Right ventricle myocardium inferior (tissue), 1 donor: ENCODE data around the gene SCARF2. TPM values are rescaled to one million over a fixed set of nuclear protein-coding genes. Genes with fewer than 3 reads are reported as not detected.
A peak's percentile ranks its signal among the peaks of the same experiment; 100 is the strongest.
"Not testable (repeated sequence)": the region's sequence is repeated elsewhere in the genome, so short reads cannot be mapped to it uniquely, and the experiment has no call there.

Experiments
- ATAC-seq: fragments of 200-7000 bp; cut with Tn5 transposase; one replicate; pipeline ENCODE4 v1.9.1; 2020; ENCODE audit warnings: mild to moderate bottlenecking, moderate library complexity
- DNase-seq: peaks from one replicate; pipeline ENCODE4 v3.0.0; 2021; ENCODE audit errors: missing footprints
- intact Hi-C: fragments of 100-400 bp; cut with DNase I; formaldehyde crosslinking; loops from one replicate; pipeline ENCODE4 v1.11.0; 2022
- long read RNA-seq: library from polyadenylated mRNA; unstranded; transcript quantifications from one replicate; pipeline ENCODE4 v2.0.0, GENCODE V29; 2021
- total RNA-seq: library from RNA; stranded (reverse); fragmentation: NEBNext Ultra II Directional; extraction: Animal tissue kit (Norgen Biotek cat#: 25700); gene quantifications from one replicate; pipeline ENCODE4 v1.2.1, GENCODE V29; 2021
- donor health status: DM: no; HTN: yes; CAD: no; lungs with severe emphysema.

SCARF2 gene, protein sequence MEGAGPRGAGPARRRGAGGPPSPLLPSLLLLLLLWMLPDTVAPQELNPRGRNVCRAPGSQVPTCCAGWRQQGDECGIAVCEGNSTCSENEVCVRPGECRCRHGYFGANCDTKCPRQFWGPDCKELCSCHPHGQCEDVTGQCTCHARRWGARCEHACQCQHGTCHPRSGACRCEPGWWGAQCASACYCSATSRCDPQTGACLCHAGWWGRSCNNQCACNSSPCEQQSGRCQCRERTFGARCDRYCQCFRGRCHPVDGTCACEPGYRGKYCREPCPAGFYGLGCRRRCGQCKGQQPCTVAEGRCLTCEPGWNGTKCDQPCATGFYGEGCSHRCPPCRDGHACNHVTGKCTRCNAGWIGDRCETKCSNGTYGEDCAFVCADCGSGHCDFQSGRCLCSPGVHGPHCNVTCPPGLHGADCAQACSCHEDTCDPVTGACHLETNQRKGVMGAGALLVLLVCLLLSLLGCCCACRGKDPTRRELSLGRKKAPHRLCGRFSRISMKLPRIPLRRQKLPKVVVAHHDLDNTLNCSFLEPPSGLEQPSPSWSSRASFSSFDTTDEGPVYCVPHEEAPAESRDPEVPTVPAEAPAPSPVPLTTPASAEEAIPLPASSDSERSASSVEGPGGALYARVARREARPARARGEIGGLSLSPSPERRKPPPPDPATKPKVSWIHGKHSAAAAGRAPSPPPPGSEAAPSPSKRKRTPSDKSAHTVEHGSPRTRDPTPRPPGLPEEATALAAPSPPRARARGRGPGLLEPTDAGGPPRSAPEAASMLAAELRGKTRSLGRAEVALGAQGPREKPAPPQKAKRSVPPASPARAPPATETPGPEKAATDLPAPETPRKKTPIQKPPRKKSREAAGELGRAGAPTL
- 3.0 TPM for total RNA-seq
- long read RNA-seq, partial matches to known transcripts, result 0 of 3 reads
- long read RNA-seq, other reads (novel, unspliced or antisense), result 2 of 3 reads

DNA sequence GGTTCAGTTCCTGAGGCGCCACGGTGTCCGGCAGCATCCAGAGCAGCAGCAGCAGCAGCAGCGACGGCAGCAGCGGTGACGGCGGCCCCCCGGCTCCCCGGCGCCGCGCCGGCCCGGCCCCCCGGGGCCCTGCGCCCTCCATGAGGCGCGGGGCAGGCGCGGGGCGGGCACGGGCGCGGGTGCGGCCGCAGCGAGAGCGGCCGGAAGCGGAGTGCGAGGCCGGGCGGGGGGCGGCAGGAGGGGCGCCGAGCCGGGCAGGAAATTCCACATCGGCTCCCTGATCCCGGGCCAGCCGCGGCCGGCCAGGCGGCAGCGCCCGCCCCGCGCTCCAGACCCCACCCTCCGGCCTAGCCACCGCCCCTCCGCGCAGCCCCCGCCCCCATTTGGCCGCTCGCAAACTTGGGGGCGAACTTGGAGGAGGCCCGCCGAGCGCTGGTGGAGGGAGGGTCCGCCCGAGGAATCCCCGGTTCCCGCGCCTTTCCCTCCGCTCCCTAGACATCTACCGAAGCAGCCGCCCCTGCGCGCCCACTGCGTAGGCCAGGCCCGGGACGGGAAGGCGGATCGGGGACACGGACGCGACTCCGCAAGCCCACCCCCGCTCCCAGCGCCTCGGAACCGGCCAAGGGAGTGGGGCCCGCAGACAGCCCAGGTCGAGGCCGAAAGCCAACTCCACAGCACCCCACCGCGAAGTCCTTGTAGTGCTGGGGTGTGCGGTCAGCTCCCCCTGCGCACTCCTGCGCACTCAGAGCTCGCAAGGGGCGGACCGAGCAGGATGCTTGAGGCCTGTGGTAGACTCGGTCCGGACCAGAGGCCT is at the start of gene SCARF2:
Gene SCARF2, minus strand, starts transcription at position 213 of the 814 bp plus-strand sequence. Its CDS starts 71 bp downstream, at position 142.
- intact Hi-C loops, result loop anchor here (2.0 kb wide), 1 partner anchor 19 kb away; no protein-coding TSS in a partner anchor
- peak; percentile 71 for DNase-seq
- ATAC-seq, result peak; percentile 68

DNA sequence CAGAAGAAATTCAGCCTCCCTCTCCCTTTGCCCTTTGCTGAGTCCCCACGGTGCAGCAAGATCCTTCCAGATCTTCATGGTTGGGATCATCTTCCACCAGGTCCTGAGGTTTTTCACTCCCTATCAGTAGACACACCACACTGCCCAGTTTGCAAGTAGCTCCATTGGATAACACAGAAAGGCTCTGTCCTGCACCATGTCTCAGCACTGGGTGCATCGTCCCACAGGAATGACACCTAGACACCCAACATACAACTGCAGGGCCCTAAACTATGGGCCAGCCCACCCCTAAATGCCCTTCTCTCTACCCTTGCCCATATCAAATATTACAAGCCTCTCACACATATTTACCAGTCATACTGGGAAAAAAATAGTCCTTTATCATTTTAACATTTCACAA is 48.6 kb upstream of the SCARF2 start:
- intact Hi-C loops, result no loop called here
- ATAC-seq (no peak), DNase-seq (no peak)

DNA sequence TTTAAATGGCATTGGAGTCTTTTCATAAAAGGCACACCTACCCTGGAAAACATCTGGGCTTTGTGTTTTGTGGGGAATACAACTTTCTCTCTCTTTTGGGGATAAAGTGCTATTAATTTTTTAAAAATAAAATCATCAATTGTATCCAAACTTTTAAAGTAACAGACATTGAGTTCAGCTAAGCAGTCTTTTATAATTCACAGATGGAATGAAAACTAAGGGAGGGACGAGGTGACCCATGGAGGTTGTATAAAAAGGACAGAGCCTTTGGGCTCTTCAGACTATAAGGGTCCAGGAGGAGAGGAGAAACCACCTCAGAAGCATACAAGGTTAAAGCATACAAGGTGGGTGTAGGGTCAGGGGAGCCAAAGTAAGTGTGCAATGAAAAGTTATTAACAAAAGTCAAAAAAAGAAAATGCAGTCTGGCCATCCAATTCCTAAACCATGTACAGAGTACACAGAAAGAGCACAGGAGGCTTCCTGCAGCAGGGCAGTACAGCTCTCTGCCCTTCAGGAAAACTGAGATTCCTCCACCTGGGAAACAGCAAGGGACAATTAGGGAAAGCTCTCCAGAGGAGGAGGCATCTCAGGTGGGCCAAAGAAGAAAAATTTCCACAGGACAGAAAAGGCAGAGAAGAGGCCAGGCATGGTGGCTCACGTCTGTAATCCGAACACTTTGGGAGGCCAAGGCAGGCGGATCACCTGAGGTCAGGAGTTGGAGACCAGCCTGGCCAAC is 47.5 kb upstream of the SCARF2 start:
- ATAC-seq (no peak), DNase-seq (no peak)
- intact Hi-C loops, result no loop called here

DNA sequence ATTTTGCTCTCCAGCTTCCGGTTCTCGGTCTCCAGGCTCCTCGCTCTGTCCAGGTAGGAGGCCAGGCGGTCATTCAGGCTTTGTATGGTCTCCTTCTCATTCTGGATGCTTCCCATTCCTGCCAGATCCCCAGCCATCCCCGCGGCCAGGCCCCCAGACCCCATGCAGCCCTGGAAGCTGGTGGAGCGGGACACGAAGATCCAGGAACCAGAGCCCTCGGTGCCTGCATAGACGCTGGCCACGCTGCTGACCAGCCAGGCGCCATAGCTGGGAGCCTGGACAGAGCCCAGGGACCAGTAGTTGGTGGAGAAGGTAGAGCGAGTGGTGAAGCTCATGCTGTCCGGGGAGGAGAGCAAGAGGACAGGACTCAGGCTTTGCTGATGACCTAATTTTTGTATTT is 46.1 kb upstream of the SCARF2 start:
- no peak for ATAC-seq
- DNase-seq, result no peak
- intact Hi-C loops, result no loop called here

DNA sequence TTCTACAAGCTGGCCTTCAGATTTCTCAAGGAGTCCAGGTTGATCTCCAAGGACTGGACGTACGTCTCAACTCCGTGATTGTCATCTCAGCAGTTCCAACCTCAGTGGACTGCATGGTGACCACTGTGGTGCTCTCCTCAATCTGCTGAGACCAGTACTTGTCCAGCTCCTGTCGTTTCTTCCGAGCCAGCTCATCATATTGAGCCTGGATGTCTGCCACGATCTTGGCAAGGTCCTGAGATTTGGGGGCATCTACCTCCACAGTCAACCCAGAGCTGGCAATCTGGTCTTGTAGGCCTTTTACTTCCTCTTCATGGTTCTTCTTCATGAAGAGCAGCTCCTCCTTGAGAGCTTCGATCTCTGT is 45.5 kb upstream of the SCARF2 start:
- intact Hi-C loops, DNase-seq, ATAC-seq: not testable (repeated sequence)

DNA sequence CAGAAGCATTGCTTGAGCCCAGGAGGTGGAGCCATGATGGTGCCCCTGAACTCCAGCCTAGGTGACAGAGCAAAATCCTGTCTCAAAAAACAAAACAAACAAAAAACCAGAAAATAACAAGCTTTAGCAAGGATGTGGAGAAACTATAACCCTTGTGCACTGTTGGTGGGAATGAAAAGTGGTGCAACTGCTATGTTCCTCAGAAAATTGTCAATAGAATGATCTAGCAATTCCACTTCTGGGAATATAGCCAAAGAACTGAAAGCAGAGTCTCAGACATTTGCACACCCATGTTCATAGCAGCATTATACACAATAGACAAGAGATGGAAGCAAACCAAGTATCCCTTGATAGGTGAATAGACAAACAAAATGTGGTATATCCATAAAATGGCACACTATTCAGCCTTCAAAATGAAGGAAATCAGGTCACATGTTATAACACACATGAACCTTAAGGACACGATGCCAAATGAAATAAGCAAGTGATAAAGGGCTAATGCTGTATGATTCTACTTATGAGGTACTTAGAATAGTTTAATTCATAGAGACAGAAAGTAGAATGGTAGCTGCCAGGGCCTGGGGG is 42.1 kb upstream of the SCARF2 start:
- intact Hi-C loops, result no loop called here
- DNase-seq (no peak), ATAC-seq (no peak)

DNA sequence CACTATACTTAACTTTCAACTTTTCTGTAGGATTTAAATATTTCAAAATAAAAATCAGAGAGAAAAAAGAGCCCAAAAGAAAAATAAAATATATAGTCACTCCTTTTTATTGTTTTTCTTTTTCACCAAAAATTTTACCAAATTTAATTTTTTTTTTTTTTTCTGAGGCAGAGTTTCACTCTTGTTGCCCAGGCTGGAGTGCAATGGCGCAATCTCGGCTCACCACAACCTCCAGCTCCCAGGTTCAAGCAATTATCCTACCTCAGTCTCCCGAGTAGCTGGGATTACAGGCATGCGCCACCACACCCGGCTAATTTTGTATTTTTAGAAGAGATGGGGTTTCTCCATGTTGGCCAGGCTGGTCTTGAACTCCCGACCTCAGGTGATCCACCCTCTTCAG is 40.4 kb upstream of the SCARF2 start:
- DNase-seq, intact Hi-C loops, ATAC-seq: not testable (repeated sequence)

DNA sequence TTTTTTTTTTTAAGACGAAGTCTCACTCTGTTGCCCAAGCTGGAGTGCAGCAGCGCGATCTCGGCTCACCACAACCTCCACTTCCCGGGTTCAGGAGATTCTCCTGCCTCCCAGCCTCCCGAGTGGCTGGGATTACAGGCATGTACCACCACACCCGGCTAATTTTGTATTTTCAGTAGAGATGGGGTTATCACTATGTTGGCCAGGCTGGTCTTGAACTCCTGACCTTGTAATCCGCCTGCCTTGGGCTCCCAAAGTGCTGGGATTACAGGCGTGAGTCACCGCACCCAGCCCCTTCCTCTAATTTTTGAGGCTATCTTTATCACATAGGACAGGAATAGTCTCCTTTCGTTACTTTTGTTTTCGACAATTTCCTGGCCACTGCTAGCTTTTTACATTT is 37.9 kb upstream of the SCARF2 start:
- ATAC-seq, DNase-seq, intact Hi-C loops: not testable (repeated sequence)

DNA sequence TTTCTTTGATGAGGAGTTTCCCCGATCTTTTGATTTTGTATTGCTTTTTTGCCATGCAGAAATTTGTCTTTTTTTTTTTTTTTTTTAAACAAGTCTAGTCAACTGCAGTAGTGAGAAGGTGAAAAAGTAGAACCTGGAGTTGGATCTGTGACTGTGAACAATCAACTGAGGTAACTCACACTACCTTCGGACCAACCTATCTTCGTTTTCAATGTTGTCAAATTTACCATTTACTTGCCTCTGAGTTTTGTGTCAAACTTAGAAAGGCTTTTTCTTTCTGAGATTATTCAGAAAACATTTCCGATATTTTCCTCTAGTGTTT is 37.5 kb upstream of the SCARF2 start:
- no peak for DNase-seq
- ATAC-seq, result no peak
- intact Hi-C loops, result no loop called here

DNA sequence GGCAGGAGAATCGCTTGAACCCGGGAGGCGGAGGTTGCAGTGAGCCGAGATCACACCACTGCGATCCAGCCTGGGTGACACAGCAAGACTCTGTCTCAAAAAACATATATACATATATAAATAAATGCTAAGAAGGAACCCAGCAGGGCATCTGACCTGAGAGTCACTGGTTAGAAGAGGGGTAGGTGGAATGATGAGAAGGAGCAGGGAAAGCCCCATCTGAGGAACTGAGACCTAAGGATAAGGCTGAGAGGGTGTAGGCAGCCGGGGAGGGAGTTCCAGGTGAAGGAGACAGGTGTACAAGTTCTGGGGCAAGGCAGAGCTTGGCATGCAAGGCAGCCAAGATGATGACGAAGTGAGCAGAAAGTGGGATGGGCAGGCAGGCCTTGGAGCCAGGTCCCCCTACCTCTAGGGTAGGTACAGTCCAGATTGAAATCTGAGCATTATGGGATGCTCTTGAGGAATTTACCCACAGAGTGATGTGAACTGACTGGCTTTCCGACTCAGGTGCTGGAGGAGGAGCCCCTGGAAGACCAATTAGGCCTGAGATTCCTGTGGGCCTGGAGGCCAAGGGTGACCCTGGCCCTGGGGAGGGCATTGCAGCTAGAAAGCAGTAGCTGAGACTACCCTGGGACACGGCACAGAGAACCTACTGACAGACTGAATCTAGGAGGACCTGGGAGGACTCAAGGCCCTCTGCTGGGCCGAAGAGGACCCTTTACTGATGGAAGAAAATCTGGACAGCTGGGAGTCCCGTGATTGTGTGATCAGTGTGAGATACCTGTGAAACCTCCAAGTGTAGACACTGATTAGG is 35.2 kb upstream of the SCARF2 start:
- intact Hi-C loops, result no loop called here
- no peak for DNase-seq
- no peak for ATAC-seq

DNA sequence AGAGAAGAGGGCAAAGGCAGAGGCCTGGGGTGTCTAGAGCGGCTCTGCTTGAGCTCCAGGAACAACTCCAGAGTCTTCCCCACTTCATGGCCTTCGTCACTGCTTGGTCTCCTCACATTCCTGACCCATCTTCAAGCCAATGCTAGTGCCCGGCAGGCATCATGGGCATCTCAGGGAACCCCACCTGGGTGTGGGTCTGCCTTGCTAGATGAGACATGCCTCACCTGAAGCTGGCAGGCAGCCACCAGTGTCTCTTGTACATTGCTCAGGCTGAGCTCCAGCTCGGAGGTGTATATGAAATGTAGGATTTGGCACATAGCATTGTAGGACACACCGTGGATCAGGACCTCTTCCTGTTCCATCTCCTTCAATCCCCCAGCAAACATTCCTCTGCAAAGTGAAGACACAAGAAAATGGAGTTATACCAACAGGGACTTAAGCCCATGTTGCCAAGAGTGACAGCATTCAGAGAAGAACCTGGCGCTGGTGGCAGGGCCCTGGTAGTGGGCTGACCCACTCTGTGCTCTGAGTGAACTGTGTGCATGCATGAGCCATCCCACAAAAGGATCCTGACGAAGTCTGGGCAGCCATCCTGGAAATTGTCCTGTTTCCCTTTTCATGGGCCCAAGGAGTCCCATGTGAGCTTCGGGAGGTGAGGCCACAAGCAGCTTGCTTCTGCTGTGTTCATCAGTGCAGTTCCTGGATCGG is 33.7 kb upstream of the SCARF2 start:
- no peak for ATAC-seq
- intact Hi-C loops, result no loop called here
- no peak for DNase-seq

DNA sequence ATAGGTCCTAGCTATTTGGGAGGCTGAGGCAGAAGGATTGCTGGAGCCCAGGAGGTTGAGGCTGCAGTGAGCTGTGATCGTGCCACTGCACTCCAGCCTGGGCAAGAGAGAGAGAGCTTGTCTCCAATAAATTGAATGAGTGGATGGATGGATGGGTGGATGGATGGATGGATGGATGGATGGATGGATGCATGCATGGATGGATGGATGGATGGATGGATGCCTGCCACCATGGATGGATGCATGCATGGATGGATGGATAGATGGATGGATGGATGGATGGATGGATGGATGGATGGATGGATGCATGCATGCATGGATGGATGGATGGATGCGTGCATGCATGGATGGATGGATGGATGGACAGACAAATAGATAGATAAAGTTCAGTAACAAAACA is 32.9 kb upstream of the SCARF2 start:
- intact Hi-C loops, DNase-seq, ATAC-seq: not testable (repeated sequence)

DNA sequence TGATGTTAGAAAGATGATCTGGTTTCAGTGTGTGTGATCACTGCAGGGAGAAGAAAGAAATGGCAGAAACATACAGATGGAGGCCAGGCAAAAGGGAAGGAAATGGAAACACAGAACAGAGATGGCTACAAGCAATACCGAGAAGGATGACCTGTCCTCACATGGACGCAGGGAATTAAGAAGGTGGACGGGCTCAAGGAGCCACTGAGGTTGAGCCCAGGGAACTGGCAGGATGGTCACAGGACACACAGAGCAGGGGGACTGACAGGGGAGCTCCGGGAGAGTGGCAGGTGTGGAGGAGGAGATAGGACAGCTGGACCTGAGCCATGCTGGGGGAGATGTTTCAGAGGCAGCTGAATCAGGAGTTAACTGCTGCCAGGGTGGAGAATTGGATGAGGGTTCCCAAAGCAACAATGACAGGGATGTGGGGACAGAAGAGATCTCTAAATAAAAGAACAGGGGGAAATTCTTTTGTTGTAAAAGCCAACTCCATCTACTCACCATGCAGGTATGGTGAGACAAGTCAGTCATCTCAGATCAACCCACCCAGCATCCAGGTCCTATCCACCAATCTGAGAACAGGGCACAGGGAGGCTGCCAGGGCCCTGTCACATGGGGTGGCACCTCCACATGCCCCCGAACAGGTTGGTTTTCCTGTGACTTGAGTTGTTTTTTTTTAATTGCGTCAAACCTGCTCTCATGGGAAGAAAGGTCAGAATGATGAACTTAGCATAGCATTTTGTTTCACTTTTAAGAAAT is 31.7 kb upstream of the SCARF2 start:
- ATAC-seq (no peak), DNase-seq (no peak)
- intact Hi-C loops, result no loop called here

DNA sequence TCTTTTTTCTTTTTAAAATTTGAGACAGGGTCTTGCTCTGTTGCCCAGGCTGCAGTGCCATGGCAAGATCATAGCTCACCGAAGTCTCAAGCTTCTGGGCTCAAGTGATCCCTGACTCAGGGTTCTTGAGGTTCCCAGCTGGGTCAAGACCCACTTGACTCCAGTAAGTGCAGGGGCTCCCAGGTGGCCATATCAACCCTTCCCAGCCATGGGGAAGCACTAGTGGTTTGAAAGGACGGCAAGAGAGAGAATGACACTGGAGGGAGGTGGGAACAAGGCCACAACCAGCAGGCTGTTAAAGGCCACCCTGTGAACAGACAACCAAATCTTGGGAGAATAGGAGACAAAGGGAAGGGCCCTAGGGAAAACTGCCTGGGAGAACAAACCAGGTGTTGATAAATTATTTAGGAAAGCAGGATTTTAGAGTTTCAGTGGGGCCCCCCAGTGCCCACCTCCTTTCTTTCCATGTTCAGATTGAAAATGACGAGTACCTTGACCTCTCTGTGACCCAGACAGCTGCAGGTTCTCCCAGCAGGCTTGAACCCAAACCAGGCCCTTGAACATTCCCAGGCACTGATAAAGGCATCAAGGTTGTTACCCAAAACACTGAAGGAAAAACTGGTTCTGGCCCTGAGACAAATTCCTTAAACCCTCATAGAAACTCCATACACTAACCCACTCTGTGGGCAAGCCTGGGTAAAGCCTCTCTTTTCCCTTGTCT is 29.2 kb upstream of the SCARF2 start:
- ATAC-seq (no peak), DNase-seq (no peak)
- intact Hi-C loops, result no loop called here

DNA sequence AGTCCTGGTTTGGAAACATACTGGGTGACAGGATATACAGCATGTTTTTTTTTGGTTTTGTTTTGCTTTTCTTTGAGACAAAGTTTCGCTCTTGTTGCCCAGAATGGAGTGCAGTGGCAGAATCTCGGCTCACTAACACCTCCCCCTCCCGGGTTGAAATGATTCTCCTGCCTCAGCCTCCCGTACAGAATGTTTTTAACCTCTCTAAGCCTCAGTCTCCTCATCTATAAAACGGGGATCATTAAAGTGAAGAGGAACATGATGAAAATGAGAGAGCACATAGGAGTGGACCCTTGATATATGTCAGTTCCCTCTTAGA is 28.1 kb upstream of the SCARF2 start:
- DNase-seq, result no peak
- ATAC-seq, result no peak
- intact Hi-C loops, result no loop called here
